HepG2 (cell line): ENCODE data around the gene PLEKHA5. TPM values are rescaled to one million over a fixed set of nuclear protein-coding genes. Genes with fewer than 3 reads are reported as not detected.

Experiments
- ATAC-seq: fragments of 200-7000 bp; cut with Tn5 transposase; 3 replicates; pipeline ENCODE4 v1.9.1; 2020; ENCODE audit warnings: mild to moderate bottlenecking, moderate library complexity
- BruUV-seq: library from RNA; stranded (reverse); fragments of 400-500 nt; replicated peaks from 2 replicates; lab custom pipeline; 2021; lab: Mats Ljungman, UMichigan
- CTCF ChIA-PET: fragments of 300-600 bp; formaldehyde crosslinking; extraction: SDS; loops from one replicate; lab custom pipeline; 2021; ENCODE audit warnings: low total read pairs, inconsistent platforms, low intra/inter-chr PET ratio; lab: Yijun Ruan, JAX
- POLR2A ChIA-PET: fragments of 350-600 bp; sonication (Branson Sonifier 250); formaldehyde crosslinking; loops from one replicate; lab custom pipeline; 2020; ENCODE audit warnings: antibody characterized with exemption, inconsistent platforms; lab: Yijun Ruan, JAX
- DNase-seq: peaks from one replicate; pipeline ENCODE4 v3.0.0-alpha.2; 2015; ENCODE audit warnings: low spot score
- FAIRE-seq: peaks from 3 replicates; lab custom pipeline; 2011; peaks lifted over from hg19 to GRCh38; lab: Jason Lieb, UNC
- H2AFZ ChIP-seq: one replicate; pipeline ENCODE4 v1.6.1; 2011; ENCODE audit warnings: low read length, inconsistent platforms
- H3K27ac ChIP-seq: fragments of 300-600 bp; 3 replicates; pipeline ENCODE4 v1.8.0; 2011; ENCODE audit warnings: mixed run types, mild to moderate bottlenecking, mixed read lengths, low read length, inconsistent platforms; ENCODE audit not compliant: insufficient read depth; ENCODE audit errors: extremely low read length
- H3K27me3 ChIP-seq, 2 experiments: fragments of 200-600 bp in 1 of 2; 2 replicates in 1 of 2; 3 replicates in 1 of 2; pipeline versions ENCODE4 v1.6.0 to v1.8.0; 2011; ENCODE audit warnings: low read length in 2 of 2, mild to moderate bottlenecking in 2 of 2, moderate library complexity in 2 of 2, inconsistent platforms in 1 of 2; ENCODE audit not compliant: insufficient read depth in 2 of 2, control insufficient read depth in 1 of 2
- H3K36me3 ChIP-seq, 2 experiments: fragments of 200-600 bp in 1 of 2; replicated peaks in 1 of 2; 2 replicates in 1 of 2; 3 replicates in 1 of 2; pipeline versions ENCODE4 v1.5.1 to v1.8.0; 2011; ENCODE audit warnings: low read length in 2 of 2, inconsistent platforms in 1 of 2; ENCODE audit not compliant: insufficient read depth in 2 of 2, control insufficient read depth in 1 of 2
- H3K4me1 ChIP-seq: 2 replicates; pipeline ENCODE4 v1.5.1; 2012; ENCODE audit warnings: low read length, inconsistent platforms; ENCODE audit not compliant: insufficient read depth
- H3K4me2 ChIP-seq: 2 replicates; pipeline ENCODE4 v1.6.0; 2011; ENCODE audit warnings: low read depth, low read length, inconsistent platforms
- H3K4me3 ChIP-seq, 3 experiments: fragments of 200-600 bp in 1 of 3; sonication (generic), shearing (Covaris generic) in 1 of 3; replicated peaks in 1 of 3; 2 replicates each; pipeline ENCODE4 v1.5.1; 2011 to 2016; ENCODE audit warnings: low read length in 3 of 3, inconsistent platforms in 2 of 3, low read depth in 2 of 3, mild to moderate bottlenecking in 2 of 3, control low read depth in 1 of 3, mixed read lengths in 1 of 3; ENCODE audit not compliant: insufficient read depth in 1 of 3
- H3K79me2 ChIP-seq: one replicate; pipeline ENCODE4 v1.6.1; 2011; ENCODE audit warnings: low read length, inconsistent platforms; ENCODE audit not compliant: insufficient read depth
- H3K9ac ChIP-seq: 2 replicates; pipeline ENCODE4 v1.6.0; 2011; ENCODE audit warnings: mild to moderate bottlenecking, low read depth, low read length, inconsistent platforms; ENCODE audit not compliant: insufficient read depth
- H3K9me3 ChIP-seq: 2 replicates; pipeline ENCODE4 v1.5.1; 2012; ENCODE audit warnings: mild to moderate bottlenecking, low read length
- H4K20me1 ChIP-seq: 2 replicates; pipeline ENCODE4 v1.6.0; 2011; ENCODE audit warnings: inconsistent platforms, mild to moderate bottlenecking, low read length, moderate library complexity; ENCODE audit not compliant: insufficient read depth
- ATF7 ChIP-seq, 2 experiments: fragments of 450-650 bp in 1 of 2; sonication (generic) in 1 of 2; formaldehyde crosslinking in 1 of 2; IDR thresholded peaks; 2 replicates each; pipeline versions ENCODE4 v1.4.0 to v1.6.1; 2016 to 2020; ENCODE audit warnings: antibody characterized with exemption in 1 of 2, mild to moderate bottlenecking in 1 of 2, missing genetic modification reagents in 1 of 2
- CREB1 ChIP-seq, 2 experiments: fragments of 450-650 bp in 1 of 2; IDR thresholded peaks; 2 replicates each; pipeline ENCODE4 v1.6.1; 2016 to 2017; ENCODE audit warnings: control low read depth in 1 of 2, mild to moderate bottlenecking in 1 of 2, missing compliant biosample characterization in 1 of 2, missing genetic modification characterization in 1 of 2
- HNF4A ChIP-seq: sonication (generic); formaldehyde crosslinking; IDR thresholded peaks from 2 replicates; pipeline ENCODE4 v1.4.0; 2020; ENCODE audit warnings: missing genetic modification reagents
- SKI ChIP-seq: fragments of 450-650 bp; IDR thresholded peaks from one replicate; pipeline ENCODE4 v1.6.1; 2018; ENCODE audit warnings: mild to moderate bottlenecking; ENCODE audit not compliant: partially characterized antibody
- ZNF672 ChIP-seq: sonication (generic); formaldehyde crosslinking; IDR thresholded peaks from 2 replicates; pipeline ENCODE4 v1.8.1; 2022; ENCODE audit warnings: missing genetic modification reagents
- ZSCAN9 ChIP-seq: IDR thresholded peaks from 2 replicates; pipeline ENCODE4 v1.6.1; 2016; ENCODE audit warnings: borderline replicate concordance
- WGBS: methylation state at CpG from one replicate; pipeline ENCODE4 v1.1.6; 2017; ENCODE audit warnings: low lambda C conversion rate; 5-methylcytosine and 5-hydroxymethylcytosine counted together
- in situ Hi-C: cut with HindIII; loops from 2 replicates; pipeline ENCODE4 v1.10.0; 2017; ENCODE audit warnings: low pct_unique_long_range_greater_than_20kb; ENCODE audit not compliant: extremely low pct_ligation_motif_present
- intact Hi-C: fragments of 100-400 bp; cut with micrococcal nuclease; formaldehyde crosslinking; loops from one replicate; pipeline ENCODE4 v1.10.0; 2022; ENCODE audit not compliant: unreplicated experiment
- polyA plus RNA-seq, 8 experiments: library from polyadenylated mRNA; depleted of rRNA in 3 of 8; stranded (reverse) in 7 of 8; unstranded in 1 of 8; fragments of >200 nt; fragmentation: Illumina TruSeq in 4 of 8; extraction: Trizol in 4 of 8; gene quantifications; 2 replicates each; pipeline versions ENCODE4 v1.2.1 to v1.2.3, GENCODE V29; 2011 to 2016; ENCODE audit warnings: low read depth in 4 of 8, missing spikeins in 1 of 8, mixed read lengths in 1 of 8; ENCODE audit not compliant: insufficient read depth in 1 of 8
- total RNA-seq, 5 experiments: library from RNA; depleted of rRNA; stranded (reverse); fragments of >200 nt; fragmentation: Illumina TruSeq; extraction: Trizol; gene quantifications; 2 replicates each; pipeline ENCODE4 v1.2.3, GENCODE V29; 2016; ENCODE audit warnings: low read depth in 1 of 5

PLEKHA5 gene
- total and polyA plus RNA-seq, 2 of the 13 experiments (the other 11 are each of a cell fraction or from before 2014, with no cell fraction given): 4.2 to 15.4 TPM

DNA sequence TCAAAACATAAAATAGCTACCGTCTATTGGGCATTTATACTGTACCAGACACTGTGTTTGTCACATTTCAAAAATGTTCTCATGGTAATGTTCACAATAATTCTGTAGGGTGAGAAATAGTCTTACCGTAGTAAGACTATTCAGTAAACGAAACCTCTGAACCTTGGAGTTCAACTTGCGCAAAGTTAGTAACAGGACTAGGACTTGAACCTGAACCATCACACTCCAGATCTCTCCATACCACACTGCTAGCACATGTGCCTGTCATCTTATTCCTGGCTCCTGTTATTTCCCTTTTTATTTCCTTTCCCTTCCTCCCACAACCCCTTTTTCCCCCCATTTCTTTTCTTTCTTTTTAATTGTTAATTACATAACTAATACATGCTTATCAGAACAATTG lies 65.4 kb downstream of the PLEKHA5 start:
- intact Hi-C loops (no loop called here), in situ Hi-C loops (loop anchor here (25.0 kb wide), 1 partner anchor 758 kb away; no protein-coding TSS in a partner anchor)
- CTCF ChIA-PET: no interaction called here
- Histone ChIP-seq H3K4me3 (no peak overlapping the region), H3K4me2 (no peak overlapping the region), H3K9me3 (no peaks in the 10 kb centered on the region), H3K36me3 (no peaks in the 10 kb centered on the region), H3K9ac (no peak overlapping the region), H3K27ac (no peak overlapping the region), H2AFZ (no peak overlapping the region), H4K20me1 (no peaks in the 10 kb centered on the region), H3K4me1 (peaks cover 6% of the 10 kb centered on the region), H3K27me3 (no peaks in the 10 kb centered on the region), H3K79me2 (no peaks in the 10 kb centered on the region)
- DNase-seq (no peak), ATAC-seq (no peak), FAIRE-seq (no peak)
- POLR2A ChIA-PET: no interaction called here
- BruUV-seq: no TSS peak
- TF ChIP-seq HNF4A (peak; percentile 41), ZNF672 (CRISPR knock-in tag) (no peak), SKI (peak; percentile 12)
- WGBS: 77% methylated on average over 4 of the region's 4 CpGs

DNA sequence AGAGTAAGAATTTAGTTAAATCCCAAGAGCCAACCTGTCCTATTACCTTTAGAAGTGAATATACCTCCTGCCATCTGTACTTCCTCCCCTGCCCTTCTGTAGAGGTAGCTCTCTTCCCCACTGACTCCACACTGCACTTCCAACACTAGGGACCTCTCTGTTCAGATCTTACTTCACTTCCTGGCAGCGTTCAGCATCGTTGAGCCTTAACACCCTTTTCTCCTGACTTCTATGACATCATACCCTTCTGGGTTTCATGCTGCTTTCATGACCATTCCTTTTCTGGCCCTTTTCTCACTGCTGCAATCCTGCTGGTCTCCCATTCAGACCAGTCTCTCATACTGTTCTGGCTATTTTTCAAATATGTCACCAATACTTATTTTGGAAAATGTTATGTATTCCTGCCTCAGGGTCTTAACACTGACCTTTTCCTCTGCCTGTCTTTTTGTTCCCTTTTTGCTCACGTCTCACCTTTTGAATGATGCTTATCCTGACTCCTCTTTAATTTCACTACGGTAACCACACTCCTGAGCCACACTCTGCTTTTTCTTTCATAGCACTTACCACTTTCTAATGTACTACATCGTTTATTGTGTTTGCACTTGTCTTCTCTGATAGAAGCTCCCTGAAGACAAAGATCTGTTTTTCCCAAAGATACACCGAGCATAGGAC lies 67.6 kb downstream of the PLEKHA5 start:
- H3K36me3 ChIP-seq: no peaks in the 10 kb centered on the region
- no peaks in the 10 kb centered on the region for H3K27me3 ChIP-seq
- no peak for ATAC-seq
- no peak overlapping the region for H3K27ac ChIP-seq
- intact Hi-C loops (no loop called here), in situ Hi-C loops (loop anchor here (25.0 kb wide), 1 partner anchor 760 kb away; no protein-coding TSS in a partner anchor)
- no peak overlapping the region for H2AFZ ChIP-seq
- peaks cover 6% of the 10 kb centered on the region for H3K4me1 ChIP-seq
- DNase-seq: no peak
- H4K20me1 ChIP-seq: no peaks in the 10 kb centered on the region
- no TSS peak for BruUV-seq
- TF ChIP-seq ATF7 (IDR thresholded peaks at IDR 0.05) (peak; percentile 79), ATF7 (CRISPR knock-in tag; IDR thresholded peaks at IDR 0.05) (no peak), CREB1 (IDR thresholded peaks at IDR 0.05) (peak; percentile 45; the same call in 1 of the 2 replicates), CREB1 (CRISPR knock-in tag; IDR thresholded peaks at IDR 0.05) (no peak), ZSCAN9 (no peak)
- no peak overlapping the region for H3K9ac ChIP-seq
- FAIRE-seq: no peak
- no peaks in the 10 kb centered on the region for H3K79me2 ChIP-seq
- H3K9me3 ChIP-seq: no peaks in the 10 kb centered on the region
- no peak overlapping the region for H3K4me2 ChIP-seq
- ChIA-PET POLR2A (no interaction called here), CTCF (no interaction called here)
- H3K4me3 ChIP-seq: no peak overlapping the region
- WGBS: 77% methylated on average over 6 of the region's 6 CpGs
